Measurements from ENCODE around the gene TNFRSF1B.

TNFRSF1B gene

GRCh38 chr1:12135612-12136011 is 31.2 kb upstream of the TNFRSF1B start:
- H3K4me3 ChIP-seq = no peak overlapping the region
- H3K27me3 ChIP-seq (ENCODE audit: low read depth) = no peaks in the 10 kb centered on the region
- no peaks in the 10 kb centered on the region for H3K9me3 ChIP-seq
- no peak for DNase-seq (ENCODE audit: low spot score in 2 of 2)
- in situ Hi-C loops (cut with MboI; ENCODE audit: low sequenced_read_pairs) = no loop called here
- no peaks in the 10 kb centered on the region for H3K4me1 ChIP-seq
- H3K36me3 ChIP-seq (replicated peaks) = no peaks in the 10 kb centered on the region

GRCh38 chr1:12136916-12137610 is 29.7 kb upstream of the TNFRSF1B start:
- H3K36me3 ChIP-seq (replicated peaks) = no peaks in the 10 kb centered on the region
- no peak for DNase-seq (ENCODE audit: low spot score in 2 of 2)
- in situ Hi-C loops (cut with MboI; ENCODE audit: low sequenced_read_pairs) = no loop called here
- H3K4me1 ChIP-seq = no peaks in the 10 kb centered on the region
- H3K9me3 ChIP-seq = no peaks in the 10 kb centered on the region
- no peak overlapping the region for H3K4me3 ChIP-seq
- no peaks in the 10 kb centered on the region for H3K27me3 ChIP-seq (ENCODE audit: low read depth)

GRCh38 chr1:12138196-12139168 is 28.3 kb upstream of the TNFRSF1B start:
- no peaks in the 10 kb centered on the region for H3K27me3 ChIP-seq (ENCODE audit: low read depth)
- no peaks in the 10 kb centered on the region for H3K9me3 ChIP-seq
- no peak overlapping the region for H3K4me3 ChIP-seq
- H3K4me1 ChIP-seq = no peaks in the 10 kb centered on the region
- H3K36me3 ChIP-seq (replicated peaks) = no peaks in the 10 kb centered on the region
- in situ Hi-C loops (cut with MboI; ENCODE audit: low sequenced_read_pairs) = no loop called here
- no peak for DNase-seq (ENCODE audit: low spot score in 2 of 2)

- no peak overlapping the region for H3K4me3 ChIP-seq
- no peaks in the 10 kb centered on the region for H3K4me1 ChIP-seq
- DNase-seq (ENCODE audit: low spot score in 2 of 2) = no peak
- H3K27me3 ChIP-seq (ENCODE audit: low read depth) = no peaks in the 10 kb centered on the region
- H3K36me3 ChIP-seq (replicated peaks) = no peaks in the 10 kb centered on the region
- H3K9me3 ChIP-seq = no peaks in the 10 kb centered on the region
- in situ Hi-C loops (cut with MboI; ENCODE audit: low sequenced_read_pairs) = no loop called here
These were observed 26.8 kb upstream of the TNFRSF1B start for GRCh38 chr1:12140016-12140415.

GRCh38 chr1:12140515-12141162 is 26.2 kb upstream of the TNFRSF1B start:
- no peak for DNase-seq (ENCODE audit: low spot score in 2 of 2)
- Histone ChIP-seq H3K4me3 (no peak overlapping the region), H3K27me3 (ENCODE audit: low read depth) (no peaks in the 10 kb centered on the region), H3K4me1 (no peaks in the 10 kb centered on the region), H3K9me3 (no peaks in the 10 kb centered on the region), H3K36me3 (replicated peaks) (no peaks in the 10 kb centered on the region)
- in situ Hi-C loops (cut with MboI; ENCODE audit: low sequenced_read_pairs) = no loop called here

GRCh38 chr1:12141163-12141850 is 25.5 kb upstream of the TNFRSF1B start:
- Histone ChIP-seq H3K4me1 (no peaks in the 10 kb centered on the region), H3K36me3 (replicated peaks) (no peaks in the 10 kb centered on the region), H3K4me3 (no peak overlapping the region), H3K9me3 (no peaks in the 10 kb centered on the region), H3K27me3 (ENCODE audit: low read depth) (no peaks in the 10 kb centered on the region)
- in situ Hi-C loops (cut with MboI; ENCODE audit: low sequenced_read_pairs) = no loop called here
- no peak for DNase-seq (ENCODE audit: low spot score in 2 of 2)

GRCh38 chr1:12142141-12142823 is 24.5 kb upstream of the TNFRSF1B start:
- in situ Hi-C loops (cut with MboI; ENCODE audit: low sequenced_read_pairs) = no loop called here
- Histone ChIP-seq H3K9me3 (no peaks in the 10 kb centered on the region), H3K4me3 (no peak overlapping the region), H3K36me3 (replicated peaks) (no peaks in the 10 kb centered on the region), H3K4me1 (no peaks in the 10 kb centered on the region), H3K27me3 (ENCODE audit: low read depth) (no peaks in the 10 kb centered on the region)
- DNase-seq (ENCODE audit: low spot score in 2 of 2) = no peak

- DNase-seq (ENCODE audit: low spot score in 2 of 2) = no peak
- in situ Hi-C loops (cut with MboI; ENCODE audit: low sequenced_read_pairs) = no loop called here
- no peaks in the 10 kb centered on the region for H3K27me3 ChIP-seq (ENCODE audit: low read depth)
These were observed 23.7 kb upstream of the TNFRSF1B start for GRCh38 chr1:12142891-12143630.

GRCh38 chr1:12143631-12144155 is 23.1 kb upstream of the TNFRSF1B start:
- no peaks in the 10 kb centered on the region for H3K4me1 ChIP-seq

More at GRCh38 chr1:12142891-12143630, 23.7 kb upstream of the TNFRSF1B start:
- Histone ChIP-seq H3K4me3 (no peak overlapping the region), H3K9me3 (no peaks in the 10 kb centered on the region), H3K36me3 (replicated peaks) (no peaks in the 10 kb centered on the region), H3K4me1 (no peaks in the 10 kb centered on the region)

GRCh38 chr1:12144236-12144635 is 22.6 kb upstream of the TNFRSF1B start:
- in situ Hi-C loops (cut with MboI; ENCODE audit: low sequenced_read_pairs) = no loop called here
- Histone ChIP-seq H3K9me3 (no peaks in the 10 kb centered on the region), H3K36me3 (replicated peaks) (no peaks in the 10 kb centered on the region), H3K4me1 (no peaks in the 10 kb centered on the region), H3K27me3 (ENCODE audit: low read depth) (no peaks in the 10 kb centered on the region), H3K4me3 (no peak overlapping the region)
- no peak for DNase-seq (ENCODE audit: low spot score in 2 of 2)

More at GRCh38 chr1:12143631-12144155, 23.1 kb upstream of the TNFRSF1B start:
- in situ Hi-C loops (cut with MboI; ENCODE audit: low sequenced_read_pairs) = no loop called here
- Histone ChIP-seq H3K36me3 (replicated peaks) (no peaks in the 10 kb centered on the region), H3K9me3 (no peaks in the 10 kb centered on the region), H3K4me3 (no peak overlapping the region), H3K27me3 (ENCODE audit: low read depth) (no peaks in the 10 kb centered on the region)
- no peak for DNase-seq (ENCODE audit: low spot score in 2 of 2)

- no peaks in the 10 kb centered on the region for H3K36me3 ChIP-seq (replicated peaks)
- no peak for DNase-seq (ENCODE audit: low spot score in 2 of 2)
- H3K4me3 ChIP-seq = no peak overlapping the region
- H3K27me3 ChIP-seq (ENCODE audit: low read depth) = no peaks in the 10 kb centered on the region
- in situ Hi-C loops (cut with MboI; ENCODE audit: low sequenced_read_pairs) = no loop called here
- H3K9me3 ChIP-seq = no peaks in the 10 kb centered on the region
- H3K4me1 ChIP-seq = no peaks in the 10 kb centered on the region
These were observed 21.8 kb upstream of the TNFRSF1B start for GRCh38 chr1:12144969-12145368.

- H3K4me1 ChIP-seq = no peaks in the 10 kb centered on the region
- in situ Hi-C loops (cut with MboI; ENCODE audit: low sequenced_read_pairs) = no loop called here
- H3K27me3 ChIP-seq (ENCODE audit: low read depth) = no peaks in the 10 kb centered on the region
- no peak overlapping the region for H3K4me3 ChIP-seq
- no peaks in the 10 kb centered on the region for H3K9me3 ChIP-seq
- H3K36me3 ChIP-seq (replicated peaks) = no peaks in the 10 kb centered on the region
- no peak for DNase-seq (ENCODE audit: low spot score in 2 of 2)
These were observed 21.0 kb upstream of the TNFRSF1B start for GRCh38 chr1:12145616-12146342.
